A549 (cell line): Measurements from ENCODE around the gene NSUN3. TPM values are rescaled to one million over a fixed set of nuclear protein-coding genes. Genes with fewer than 3 reads are reported as not detected.

Source experiments
- ATAC-seq, 2 experiments: fragments of 200-7000 bp in 1 of 2; fragments of >200 bp in 1 of 2; cut with Nextera tagmentation in 1 of 2; cut with Tn5 transposase in 1 of 2; 3 replicates each; pipeline versions ENCODE4 v1.8.0 to v1.9.1; 2018 to 2020; ENCODE audit warnings: mild to moderate bottlenecking in 1 of 2, moderate library complexity in 1 of 2
- CTCF ChIA-PET: fragments of 300-600 bp; sonication (Branson Sonifier 250); formaldehyde crosslinking; extraction: SDS; loops from one replicate; lab custom pipeline; 2021; ENCODE audit warnings: antibody characterized with exemption, inconsistent platforms; lab: Yijun Ruan, JAX
- POLR2A ChIA-PET: fragments of 350-600 bp; formaldehyde crosslinking; extraction: SDS; loops from one replicate; lab custom pipeline; 2021; ENCODE audit warnings: antibody characterized with exemption, inconsistent platforms; lab: Yijun Ruan, JAX
- DNase-seq, 2 experiments: peaks; one replicate each; pipeline versions ENCODE4 v3.0.0 to v3.0.0-alpha.2; 2011 to 2016; ENCODE audit warnings: low read depth in 1 of 2, low spot score in 1 of 2
- FAIRE-seq: peaks from 2 replicates; lab custom pipeline; 2011; peaks lifted over from hg19 to GRCh38; lab: Jason Lieb, UNC
- H3K27ac ChIP-seq, 2 experiments: fragments of >200 bp; sonication (Bioruptor Twin); formaldehyde crosslinking; 3 replicates each; pipeline ENCODE4 v1.5.1; 2016 to 2017
- H3K4me1 ChIP-seq: fragments of >200 bp; sonication (Bioruptor Twin); formaldehyde crosslinking; 3 replicates; pipeline ENCODE4 v1.6.1; 2016
- H3K4me2 ChIP-seq: fragments of >200 bp; sonication (Bioruptor Twin); formaldehyde crosslinking; 3 replicates; pipeline ENCODE4 v1.6.1; 2016
- H3K4me3 ChIP-seq: fragments of >200 bp; sonication (Bioruptor Twin); formaldehyde crosslinking; 3 replicates; pipeline ENCODE4 v1.5.1; 2016
- H3K9me3 ChIP-seq: fragments of >200 bp; sonication (Bioruptor Twin); formaldehyde crosslinking; 3 replicates; pipeline ENCODE4 v1.6.1; 2016
- ATOH8 ChIP-seq: fragments of 250-450 bp; sonication (Bioruptor Pico); IDR thresholded peaks from 2 replicates; pipeline ENCODE4 v1.5.0; 2020; ENCODE audit warnings: low read depth, mild to moderate bottlenecking, moderate library complexity
- BHLHE40 ChIP-seq: IDR thresholded peaks from 2 replicates; pipeline ENCODE4 v1.6.1; 2012; ENCODE audit warnings: low read depth, low read length, inconsistent platforms
- CBX2 ChIP-seq: fragments of 200-600 bp; sonication (generic); IDR thresholded peaks from 2 replicates; pipeline ENCODE4 v1.6.1; 2016; ENCODE audit warnings: low read depth, mild to moderate bottlenecking, borderline replicate concordance
- EHMT2 ChIP-seq: fragments of 200-600 bp; sonication (generic); IDR thresholded peaks from 2 replicates; pipeline ENCODE4 v1.6.1; 2016; ENCODE audit warnings: antibody characterized with exemption, low read depth, mild to moderate bottlenecking, moderate library complexity
- EP300 ChIP-seq, 2 experiments: fragments of >200 bp; sonication (Bioruptor Twin); formaldehyde crosslinking; IDR thresholded peaks; 2 replicates in 1 of 2; 3 replicates in 1 of 2; pipeline ENCODE4 v1.6.1; 2016 to 2017
- ESRRA ChIP-seq: fragments of 150-350 bp; IDR thresholded peaks from 2 replicates; pipeline ENCODE4 v1.6.1; 2014; ENCODE audit warnings: mild to moderate bottlenecking, low read length, borderline replicate concordance
- FOSB ChIP-seq: fragments of 250-450 bp; sonication (Bioruptor Pico); IDR thresholded peaks from 2 replicates; pipeline ENCODE4 v1.5.0; 2020; ENCODE audit warnings: mild to moderate bottlenecking, moderate library complexity
- FOSL2 ChIP-seq, 2 experiments: fragments of 450-650 bp in 1 of 2; fragments of >200 bp in 1 of 2; sonication (Bioruptor Twin) in 1 of 2; formaldehyde crosslinking; IDR thresholded peaks; 2 replicates each; pipeline versions ENCODE4 v1.5.0 to v1.6.1; 2016 to 2020; ENCODE audit warnings: mild to moderate bottlenecking in 1 of 2, moderate library complexity in 1 of 2
- HOXA7 ChIP-seq: fragments of 250-450 bp; sonication (Bioruptor Pico); IDR thresholded peaks from 2 replicates; pipeline ENCODE4 v1.5.0; 2020; ENCODE audit warnings: mild to moderate bottlenecking, moderate library complexity
- HOXB13 ChIP-seq: fragments of 250-450 bp; sonication (Bioruptor Pico); IDR thresholded peaks from 2 replicates; pipeline ENCODE4 v1.5.0; 2020; ENCODE audit warnings: low read depth, mild to moderate bottlenecking, moderate library complexity
- MAFK ChIP-seq: fragments of 450-650 bp; IDR thresholded peaks from 2 replicates; pipeline ENCODE4 v1.6.1; 2014; ENCODE audit not compliant: partially characterized antibody
- NFE2L2 ChIP-seq: fragments of 150-350 bp; conservative IDR thresholded peaks from 2 replicates; pipeline ENCODE4 v1.6.1; 2014; ENCODE audit warnings: low read length
- POLR2A ChIP-seq: IDR thresholded peaks from 2 replicates; pipeline ENCODE4 v1.6.1; 2012; ENCODE audit warnings: mild to moderate bottlenecking, low read length
- RAD21 ChIP-seq, 2 experiments: fragments of >200 bp in 1 of 2; sonication (Bioruptor Twin) in 1 of 2; formaldehyde crosslinking in 1 of 2; IDR thresholded peaks in 1 of 2; conservative IDR thresholded peaks in 1 of 2; 2 replicates in 1 of 2; 3 replicates in 1 of 2; pipeline ENCODE4 v1.6.1; 2012 to 2018; ENCODE audit warnings: inconsistent platforms in 1 of 2
- RCOR1 ChIP-seq: fragments of 150-350 bp; IDR thresholded peaks from 2 replicates; pipeline ENCODE4 v1.6.1; 2014; ENCODE audit warnings: antibody characterized with exemption, low read length, low read depth
- RFX5 ChIP-seq: fragments of 450-650 bp; IDR thresholded peaks from 2 replicates; pipeline ENCODE4 v1.7.1; 2014; ENCODE audit warnings: antibody characterized with exemption, mild to moderate bottlenecking, moderate library complexity
- USF2 ChIP-seq: fragments of 450-650 bp; IDR thresholded peaks from 2 replicates; pipeline ENCODE4 v1.6.1; 2014; ENCODE audit warnings: antibody characterized with exemption
- ZSCAN20 ChIP-seq: fragments of 250-450 bp; sonication (Bioruptor Pico); IDR thresholded peaks from 2 replicates; pipeline ENCODE4 v1.8.0; 2022; ENCODE audit warnings: mild to moderate bottlenecking, moderate library complexity
- WGBS: methylation state at CpG from one replicate; pipeline ENCODE4 v1.1.6; 2017; ENCODE audit errors: missing lambda C conversion rate; 5-methylcytosine and 5-hydroxymethylcytosine counted together
- polyA plus RNA-seq, 4 experiments: library from polyadenylated mRNA; depleted of rRNA in 3 of 4; stranded (reverse); fragments of >200 nt; fragmentation: RNase III in 1 of 4; extraction: RNeasy Plus Mini Kit Qiagen cat#74134 plus additional on column Dnase treatment in 1 of 4; gene quantifications; 2 replicates in 3 of 4; 3 replicates in 1 of 4; pipeline ENCODE4 v1.2.3, GENCODE V29; 2011 to 2017
- TF ChIP-seq, protein P1 (sequence below): IDR thresholded peaks from 2 replicates; pipeline ENCODE4 v1.6.1; 2012
- TF ChIP-seq, protein P2 (sequence below): IDR thresholded peaks from 2 replicates; pipeline ENCODE4 v1.6.1; 2012; ENCODE audit warnings: low read depth, borderline replicate concordance

The NSUN3 gene
- polyA plus RNA-seq, 2 of the 4 experiments (the other 2 are of a cell fraction), result 8.6 to 13.5 TPM

GRCh38 chr3:94063496-94064119 lies 747 bp downstream of the NSUN3 start:
- peak overlapping the region; percentile 56 for H3K4me3 ChIP-seq
- H3K27ac ChIP-seq, result peak overlapping the region; percentile 94 to 96
- peak overlapping the region; percentile 83 for H3K4me2 ChIP-seq
- 30% methylated on average over 17 of the region's 17 CpGs for WGBS
- ChIA-PET POLR2A (interaction anchor here (0.6 to 1.9 kb wide), 8 partner anchors 8 to 90 kb away, joined by 3 to 20 read pairs (median 6); partner anchors contain the start of genes ARL13B and PROS1), CTCF (no interaction called here)
- FAIRE-seq, result no peak
- ATAC-seq, result peak in 1 of 2 experiments; percentile 14; a peak in 3 of 6 replicates
- TF ChIP-seq ESRRA (no peak), RCOR1 (no peak)
- H3K9me3 ChIP-seq, result no peaks in the 10 kb centered on the region
- peaks cover 18% of the 10 kb centered on the region; the same call in 2 of the 3 replicates for H3K4me1 ChIP-seq
- no peak for DNase-seq

GRCh38 chr3:94064243-94064860 lies 1.5 kb downstream of the NSUN3 start:
- H3K4me1 ChIP-seq, result peaks cover 18% of the 10 kb centered on the region; the same call in 2 of the 3 replicates
- H3K4me3 ChIP-seq, result peak overlapping the region; percentile 56
- DNase-seq (no peak), FAIRE-seq (no peak), ATAC-seq (no peak)
- peak overlapping the region; percentile 94 to 96; a peak in 4 of 6 replicates for H3K27ac ChIP-seq
- no peak for TF ChIP-seq ZSCAN20 (CRISPR knock-in tag)
- TF ChIP-seq RCOR1, result no peak
- TF ChIP-seq, protein P1, sequence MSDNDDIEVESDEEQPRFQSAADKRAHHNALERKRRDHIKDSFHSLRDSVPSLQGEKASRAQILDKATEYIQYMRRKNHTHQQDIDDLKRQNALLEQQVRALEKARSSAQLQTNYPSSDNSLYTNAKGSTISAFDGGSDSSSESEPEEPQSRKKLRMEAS, result no peak
- TF ChIP-seq HOXB13 (CRISPR knock-in tag), result no peak
- no peak for TF ChIP-seq HOXA7 (CRISPR knock-in tag)
- TF ChIP-seq RFX5, result no peak
- no peak for TF ChIP-seq CBX2
- TF ChIP-seq NFE2L2, result peak; percentile 37; the same call in 1 of the 2 replicates
- no peak for TF ChIP-seq FOSB (CRISPR knock-in tag)
- TF ChIP-seq POLR2A, result no peak
- TF ChIP-seq EP300 (IDR thresholded peaks at IDR 0.05), result no peak
- peak; percentile 50 for TF ChIP-seq MAFK
- no peaks in the 10 kb centered on the region for H3K9me3 ChIP-seq
- ChIA-PET POLR2A (interaction anchor here (0.7 kb wide), 1 partner anchor 9 kb away, joined by 3 read pairs; no protein-coding TSS in a partner anchor), CTCF (no interaction called here)
- peak overlapping the region; percentile 83 for H3K4me2 ChIP-seq
- WGBS, result 62% methylated on average over 6 of the region's 6 CpGs

DNA sequence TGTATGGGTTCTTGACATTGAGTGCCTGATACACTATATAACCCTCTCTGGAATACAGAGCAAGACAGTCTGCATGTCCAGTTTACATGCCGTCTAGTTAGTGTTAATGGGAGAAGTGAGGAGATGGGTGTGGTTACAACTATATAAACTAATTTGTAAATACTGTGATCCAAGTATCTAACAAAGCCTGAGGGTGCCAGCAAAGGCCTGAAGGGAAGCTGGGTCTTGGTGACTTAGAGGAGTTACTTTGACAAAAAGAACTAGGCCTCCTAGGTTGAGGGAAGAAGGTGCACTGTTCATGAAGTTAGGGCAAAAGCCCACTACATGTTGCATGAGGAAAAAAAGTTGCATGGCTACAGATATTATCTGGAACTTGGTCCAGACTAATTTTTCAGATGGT lies 2.3 kb downstream of the NSUN3 start:
- peaks cover 18% of the 10 kb centered on the region; the same call in 2 of the 3 replicates for H3K4me1 ChIP-seq
- no peak overlapping the region for H3K27ac ChIP-seq
- ChIA-PET POLR2A (no interaction called here), CTCF (no interaction called here)
- DNase-seq, result no peak
- peak overlapping the region; percentile 83 for H3K4me2 ChIP-seq
- no peak overlapping the region for H3K4me3 ChIP-seq
- H3K9me3 ChIP-seq, result no peaks in the 10 kb centered on the region
- FAIRE-seq, result no peak
- TF ChIP-seq BHLHE40, result no peak
- TF ChIP-seq RCOR1, result no peak
- no peak for TF ChIP-seq HOXA7 (CRISPR knock-in tag)
- TF ChIP-seq FOSL2 (IDR thresholded peaks at IDR 0.05), result no peak
- no peak for TF ChIP-seq FOSL2 (CRISPR knock-in tag; IDR thresholded peaks at IDR 0.05)
- no peak for ATAC-seq
- whole genome bisulfite sequencing, result 59% methylated on average over 1 of the region's 1 CpG

- no peak for FAIRE-seq
- no peak for DNase-seq
- Histone ChIP-seq H3K4me2 (no peak overlapping the region), H3K27ac (no peak overlapping the region), H3K9me3 (no peaks in the 10 kb centered on the region), H3K4me1 (peaks cover 18% of the 10 kb centered on the region; the same call in 2 of the 3 replicates)
- WGBS, result 80% methylated on average over 1 of the region's 1 CpG
- ChIA-PET POLR2A (no interaction called here), CTCF (interaction anchor here (4.4 kb wide), 1 partner anchor 61 kb away, joined by 28 read pairs; no protein-coding TSS in a partner anchor)
- no peak for TF ChIP-seq ATOH8 (CRISPR knock-in tag)
- TF ChIP-seq, protein P2, sequence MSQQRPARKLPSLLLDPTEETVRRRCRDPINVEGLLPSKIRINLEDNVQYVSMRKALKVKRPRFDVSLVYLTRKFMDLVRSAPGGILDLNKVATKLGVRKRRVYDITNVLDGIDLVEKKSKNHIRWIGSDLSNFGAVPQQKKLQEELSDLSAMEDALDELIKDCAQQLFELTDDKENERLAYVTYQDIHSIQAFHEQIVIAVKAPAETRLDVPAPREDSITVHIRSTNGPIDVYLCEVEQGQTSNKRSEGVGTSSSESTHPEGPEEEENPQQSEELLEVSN, result no peak
- TF ChIP-seq EHMT2, result no peak
- no peak for TF ChIP-seq RAD21 (conservative IDR thresholded peaks at IDR 0.05 in 1 of 2, IDR thresholded peaks at IDR 0.05 in 1 of 2)
- no peak for TF ChIP-seq USF2
- TF ChIP-seq, all 56 proteins: peak for 0
- no peak overlapping the region for H3K4me3 ChIP-seq
- no peak for ATAC-seq
Measured at GRCh38 chr3:94065819-94066480, 3.1 kb downstream of the NSUN3 start.
